HG03159 (cell line): ENCODE results near the gene FAM117A.
A peak's percentile ranks its signal among the peaks of the same experiment; 100 is the strongest.

ENCODE experiments used
- ATAC-seq: cut with Tn5 transposase; IDR thresholded peaks from one replicate; pipeline ENCODE4 v1.9.1; 2021; ENCODE audit warnings: mild to moderate bottlenecking, moderate library complexity; ENCODE audit not compliant: unreplicated experiment

Gene FAM117A, protein sequence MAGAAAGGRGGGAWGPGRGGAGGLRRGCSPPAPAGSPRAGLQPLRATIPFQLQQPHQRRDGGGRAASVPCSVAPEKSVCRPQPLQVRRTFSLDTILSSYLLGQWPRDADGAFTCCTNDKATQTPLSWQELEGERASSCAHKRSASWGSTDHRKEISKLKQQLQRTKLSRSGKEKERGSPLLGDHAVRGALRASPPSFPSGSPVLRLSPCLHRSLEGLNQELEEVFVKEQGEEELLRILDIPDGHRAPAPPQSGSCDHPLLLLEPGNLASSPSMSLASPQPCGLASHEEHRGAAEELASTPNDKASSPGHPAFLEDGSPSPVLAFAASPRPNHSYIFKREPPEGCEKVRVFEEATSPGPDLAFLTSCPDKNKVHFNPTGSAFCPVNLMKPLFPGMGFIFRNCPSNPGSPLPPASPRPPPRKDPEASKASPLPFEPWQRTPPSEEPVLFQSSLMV

DNA sequence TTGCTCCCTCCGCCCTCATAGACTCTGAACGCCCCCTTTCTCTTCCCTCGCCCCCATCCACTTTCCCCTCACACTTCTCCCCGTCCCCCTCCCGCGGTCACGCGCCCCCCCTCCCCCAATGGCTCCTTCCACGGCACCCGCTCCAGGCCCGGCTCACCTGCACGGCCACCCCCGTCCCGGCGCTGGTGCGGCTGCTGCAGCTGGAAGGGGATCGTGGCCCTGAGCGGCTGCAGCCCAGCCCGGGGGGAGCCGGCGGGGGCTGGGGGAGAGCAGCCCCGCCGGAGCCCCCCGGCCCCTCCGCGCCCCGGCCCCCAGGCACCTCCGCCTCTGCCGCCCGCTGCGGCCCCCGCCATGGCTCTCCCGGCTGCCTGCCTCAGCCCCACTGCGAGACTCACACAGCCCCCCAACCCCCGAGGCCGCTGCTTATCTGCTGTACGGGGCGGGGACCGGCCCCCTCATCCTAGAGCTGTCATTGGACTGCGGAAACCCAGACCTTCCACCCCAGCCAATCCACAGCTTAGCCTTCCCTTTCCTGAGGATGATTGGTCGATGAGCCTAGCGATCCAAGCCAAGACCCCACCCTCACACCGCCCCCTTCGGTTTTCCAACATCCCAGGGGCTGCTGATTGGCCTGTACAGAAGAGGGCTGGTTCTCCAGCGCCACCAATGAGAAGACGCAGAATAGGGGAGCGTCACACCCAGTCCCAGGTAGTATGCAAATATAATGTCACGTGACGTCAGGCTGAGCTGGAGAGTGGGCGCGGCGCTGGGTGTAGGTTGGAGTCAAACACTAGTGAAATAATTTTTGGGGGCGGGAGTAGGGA lies at the start of gene FAM117A:
Gene FAM117A, minus strand, starts transcription at position 397 of the 824 bp plus-strand sequence. Its CDS starts 44 bp downstream, at position 353.
- peak; percentile 95 for ATAC-seq

- ATAC-seq = no peak
Observed at GRCh38 chr17:49809056-49809455, 45.1 kb upstream of the FAM117A start.

DNA sequence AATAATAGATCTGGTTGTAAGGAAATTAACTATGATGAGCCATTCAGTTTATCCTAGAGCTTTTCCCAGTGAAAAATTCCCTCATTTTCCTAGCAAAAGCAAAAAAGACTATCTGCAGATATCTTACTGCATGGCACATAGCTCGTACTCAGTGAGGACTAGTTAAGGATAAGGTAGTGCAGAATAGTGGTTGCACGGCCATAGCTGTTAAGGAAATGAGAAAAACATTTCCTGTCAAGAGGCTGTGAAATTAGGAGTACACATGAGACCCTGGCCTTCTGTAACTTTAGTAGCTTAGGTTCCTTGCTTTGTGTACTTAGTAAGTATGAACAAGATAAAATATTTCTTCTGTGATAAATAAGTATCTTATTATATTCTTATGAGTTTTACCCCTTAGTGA lies 34.8 kb upstream of the FAM117A start:
- no peak for ATAC-seq

DNA sequence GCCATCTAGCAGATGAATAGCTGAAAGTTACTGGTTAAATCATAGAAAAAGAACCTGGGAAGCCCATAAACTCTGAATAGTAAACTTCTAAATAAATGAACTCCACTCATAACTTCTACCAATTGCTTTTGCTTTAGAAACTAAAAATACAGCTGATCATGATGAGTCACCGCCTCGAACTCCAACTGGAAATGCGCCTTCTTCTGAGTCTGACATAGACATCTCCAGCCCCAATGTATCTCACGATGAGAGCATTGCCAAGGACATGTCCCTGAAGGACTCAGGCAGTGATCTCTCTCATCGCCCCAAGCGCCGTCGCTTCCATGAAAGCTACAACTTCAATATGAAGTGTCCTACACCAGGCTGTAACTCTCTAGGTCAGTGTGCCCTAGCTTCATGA lies 34.3 kb upstream of the FAM117A start:
- ATAC-seq = no peak

DNA sequence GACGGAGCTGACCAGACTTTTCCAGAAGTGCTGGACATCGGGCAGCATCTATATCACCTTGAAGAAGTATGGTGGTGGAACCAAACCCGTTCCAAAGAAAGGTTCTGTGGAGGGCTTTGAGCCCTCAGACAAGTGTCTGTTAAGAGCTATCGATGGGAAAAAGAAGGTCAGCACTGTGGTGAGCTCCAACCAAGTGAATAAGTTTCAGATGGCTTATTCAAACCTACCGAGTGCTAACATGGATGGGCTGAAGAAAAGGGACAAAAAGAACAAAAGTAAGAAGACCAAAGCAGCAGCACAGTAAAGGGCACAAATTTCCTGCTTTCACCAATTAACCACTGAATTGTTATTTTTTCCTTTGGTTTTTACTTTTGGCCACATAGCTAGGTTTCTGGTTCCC lies 31.4 kb upstream of the FAM117A start:
- ATAC-seq = no peak

- ATAC-seq = no peak
Observed at GRCh38 chr17:49793309-49793708, 29.4 kb upstream of the FAM117A start.

DNA sequence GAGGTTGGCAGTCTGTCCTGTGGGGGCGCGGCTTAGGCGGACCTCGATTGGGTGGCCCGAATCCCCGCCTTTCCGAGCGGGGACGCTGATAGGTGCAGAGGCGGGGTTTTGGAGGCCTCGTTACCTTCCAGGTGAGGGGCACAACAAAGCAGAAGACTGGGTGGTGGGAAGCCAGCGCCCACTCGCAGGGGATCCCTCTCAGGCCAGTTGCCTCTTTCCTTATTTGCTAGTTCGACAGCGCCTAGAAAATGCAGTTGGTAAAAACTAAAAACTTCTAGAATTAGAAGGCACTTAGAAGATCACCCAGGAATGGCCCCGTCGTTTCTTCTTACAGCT lies 25.3 kb upstream of the FAM117A start:
- no peak for ATAC-seq

DNA sequence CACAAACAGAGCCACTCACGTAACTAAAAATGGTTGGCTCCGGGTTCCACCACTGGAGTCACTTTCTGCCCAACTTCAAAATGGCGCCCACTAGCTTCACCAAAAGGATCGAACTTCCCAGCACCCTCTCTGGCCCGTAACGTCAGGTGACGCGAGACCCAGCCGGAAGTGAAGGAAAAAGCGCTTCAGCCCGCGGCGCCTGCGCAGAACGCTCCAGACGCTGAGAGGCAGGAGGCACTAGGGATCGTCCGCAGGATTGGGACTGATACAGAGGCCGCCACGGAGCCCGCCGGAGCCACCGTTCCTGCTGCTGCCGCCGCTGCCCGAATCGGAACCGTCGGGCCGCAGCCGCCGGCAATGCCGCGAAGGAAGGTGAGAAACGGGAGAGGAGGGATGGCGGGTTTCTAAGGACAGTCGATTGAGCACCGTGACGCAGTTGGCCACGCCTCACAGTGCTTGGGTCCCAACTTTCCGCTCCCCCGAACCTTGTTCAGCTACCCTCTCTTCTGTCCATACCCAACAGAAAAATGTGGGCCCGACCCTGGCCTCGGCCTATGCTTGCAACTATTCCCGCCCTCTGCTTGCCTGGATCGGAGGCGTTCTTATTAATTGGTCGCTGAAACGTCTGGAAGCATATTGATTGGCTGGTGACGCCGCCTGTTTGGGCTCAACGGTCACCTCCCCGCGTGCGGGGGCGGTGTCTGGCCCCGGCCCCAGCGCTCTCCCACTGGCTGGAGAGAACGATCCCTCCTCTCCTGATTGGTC lies 24.7 kb upstream of the FAM117A start, which contains the start of gene KAT7:
Gene KAT7, plus strand, starts transcription at position 204 of the 765 bp plus-strand sequence. Its CDS starts 154 bp downstream, at position 358.
- ATAC-seq = peak; percentile 92

- ATAC-seq = no peak
Observed at GRCh38 chr17:49787884-49788477, 24.1 kb upstream of the FAM117A start.

DNA sequence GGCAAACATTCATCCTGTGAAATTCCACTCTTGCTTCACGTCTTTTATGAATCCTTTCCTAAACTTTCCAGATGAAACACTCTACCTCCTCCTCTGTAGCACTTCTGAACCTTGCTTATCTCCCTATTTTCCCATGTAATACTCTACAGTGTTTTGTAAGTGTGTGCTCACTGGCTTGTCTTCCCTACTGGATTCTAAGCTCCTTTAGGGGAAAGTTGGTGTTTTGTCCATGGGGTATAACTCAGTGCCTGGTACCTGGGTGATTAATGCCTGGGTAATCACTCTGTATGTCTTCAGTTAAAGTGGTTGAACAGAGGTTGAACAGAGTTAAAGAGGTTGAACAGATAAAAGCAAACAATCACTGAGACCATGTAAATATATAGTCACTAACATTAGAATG lies 20.7 kb upstream of the FAM117A start:
- no peak for ATAC-seq

GRCh38 chr17:49783791-49784190 lies 19.9 kb upstream of the FAM117A start:
- no peak for ATAC-seq

GRCh38 chr17:49783071-49783715 lies 19.3 kb upstream of the FAM117A start:
- ATAC-seq = no peak

DNA sequence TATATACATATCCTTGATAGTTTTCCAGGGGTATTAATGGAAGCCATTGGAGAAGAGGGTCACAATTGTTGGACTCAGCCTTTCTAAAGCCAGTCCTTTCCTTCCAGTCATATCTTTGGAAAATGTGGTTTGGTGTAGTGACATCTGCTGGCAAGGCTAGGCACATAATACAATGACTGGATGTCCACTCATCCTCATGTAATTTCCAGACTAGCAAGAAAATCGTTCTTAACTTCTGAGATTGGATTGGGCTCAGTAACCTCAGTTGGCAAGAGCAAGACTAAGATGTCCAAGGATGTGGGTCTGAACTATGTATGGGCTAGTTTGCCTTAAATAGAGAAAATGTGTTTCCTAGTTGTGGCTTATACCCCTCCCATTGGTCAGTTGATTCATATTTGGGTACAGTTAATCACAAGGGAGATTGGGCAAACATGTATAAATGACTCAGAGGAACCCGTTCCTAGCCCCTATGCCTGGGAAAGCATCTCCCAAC lies 15.9 kb upstream of the FAM117A start:
- no peak for ATAC-seq

DNA sequence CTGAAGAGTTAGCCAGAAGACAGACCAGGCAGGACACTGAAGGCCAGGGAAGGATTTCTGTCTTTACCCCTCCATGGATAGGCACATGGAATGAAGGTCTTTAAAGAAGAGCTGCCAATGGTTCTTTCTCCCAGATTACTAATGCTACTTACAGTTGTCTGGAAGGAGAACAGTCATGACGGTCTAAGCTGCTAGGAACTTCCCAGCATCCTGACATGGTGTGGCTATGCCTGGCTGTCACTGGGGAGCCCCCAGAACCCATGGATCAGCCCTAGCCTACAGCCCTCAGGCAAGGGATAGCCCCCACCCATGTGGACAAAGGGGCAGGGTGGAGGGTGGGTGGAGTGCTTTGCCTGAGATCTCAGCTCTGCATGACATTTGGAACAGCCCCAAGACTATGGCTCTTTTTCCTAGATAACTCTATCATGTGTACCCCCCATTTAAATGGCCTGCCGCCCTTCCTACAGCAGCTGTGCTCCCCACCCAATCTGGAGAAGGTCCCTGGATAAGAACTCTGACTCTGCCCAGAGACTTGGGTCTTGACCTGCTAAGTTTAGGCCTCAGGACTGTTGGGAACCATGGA lies 15.3 kb upstream of the FAM117A start:
- ATAC-seq = no peak

GRCh38 chr17:49777563-49777962 lies 13.6 kb upstream of the FAM117A start:
- no peak for ATAC-seq

DNA sequence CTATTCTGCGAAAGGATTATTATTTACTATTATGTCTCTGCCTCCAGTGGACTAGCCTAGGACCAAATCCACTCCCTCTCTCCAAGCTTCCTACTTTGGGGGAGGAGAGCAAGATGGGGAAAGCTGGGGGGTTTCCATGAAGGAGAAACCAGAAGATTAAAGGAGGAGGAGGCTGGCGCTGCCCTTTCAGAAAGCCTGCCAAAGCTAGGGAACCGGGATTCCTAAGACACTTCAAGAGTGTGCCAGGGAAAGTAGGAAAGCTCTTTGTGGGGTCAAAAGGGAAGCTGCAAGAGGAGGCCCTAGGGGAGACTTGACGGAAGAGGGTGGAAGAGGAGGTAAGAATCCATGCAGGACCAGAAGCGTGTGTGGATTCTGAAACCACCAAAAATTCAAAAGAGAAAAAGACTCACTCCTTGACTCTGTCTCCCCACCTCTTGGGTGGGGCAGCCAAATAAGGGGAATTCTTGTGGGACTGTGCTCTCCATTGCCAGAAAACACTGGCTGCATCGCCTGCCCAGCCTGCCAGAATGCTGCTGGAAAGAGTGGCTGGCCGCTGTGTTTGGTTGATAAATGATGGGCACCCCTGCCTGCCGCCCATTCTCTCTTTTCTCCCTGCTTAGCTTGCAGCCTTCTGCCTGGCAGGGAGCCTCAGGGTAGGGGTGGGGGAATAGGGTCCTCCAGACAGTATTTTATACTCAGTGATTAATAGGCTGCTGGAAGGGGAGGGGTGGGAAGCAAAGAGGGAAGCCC lies 12.8 kb upstream of the FAM117A start:
- no peak for ATAC-seq

- no peak for ATAC-seq
Observed at GRCh38 chr17:49775546-49776260, 11.8 kb upstream of the FAM117A start.

DNA sequence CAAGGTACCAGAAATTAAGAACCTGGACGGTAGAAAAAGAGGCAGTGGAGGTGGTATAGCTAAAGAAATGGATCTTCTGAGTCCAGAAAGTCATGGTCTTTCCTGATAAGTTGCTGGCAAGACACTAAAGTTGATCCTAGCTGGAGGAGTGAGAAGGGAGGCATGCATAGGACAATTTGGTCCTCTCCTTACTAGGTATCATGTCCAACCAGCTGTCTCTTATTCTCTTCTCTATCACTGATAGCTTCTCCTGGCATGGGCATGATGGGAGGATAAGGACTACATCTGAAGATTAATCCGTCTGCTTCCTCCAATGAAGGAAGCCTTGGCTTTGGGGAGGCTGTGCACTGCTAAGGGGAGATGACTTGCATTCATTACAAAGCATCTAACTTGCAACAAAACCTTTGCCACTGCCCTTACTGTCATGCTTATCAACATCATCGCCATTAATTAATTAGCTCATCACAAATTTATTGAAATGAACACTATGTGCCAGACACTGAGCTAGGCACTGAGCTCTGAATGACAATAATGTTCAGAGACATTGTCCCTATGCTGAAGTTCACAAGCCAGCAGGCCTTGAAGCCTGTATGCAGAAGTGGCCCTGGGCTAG lies 3.1 kb upstream of the FAM117A start:
- no peak for ATAC-seq
